Stimulated activated CD4-positive, alpha-beta T cell treated with anti-CD3 and anti-CD28 coated beads, Interleukin-2, amount 100 ng/mL, for 24 hours (primary cell): ENCODE results near the gene PSMB3.

Experiments
- DNase-seq, 2 donors: peaks; one replicate each; pipeline ENCODE4 v3.0.0-alpha.2; 2020

The PSMB3 gene

DNA sequence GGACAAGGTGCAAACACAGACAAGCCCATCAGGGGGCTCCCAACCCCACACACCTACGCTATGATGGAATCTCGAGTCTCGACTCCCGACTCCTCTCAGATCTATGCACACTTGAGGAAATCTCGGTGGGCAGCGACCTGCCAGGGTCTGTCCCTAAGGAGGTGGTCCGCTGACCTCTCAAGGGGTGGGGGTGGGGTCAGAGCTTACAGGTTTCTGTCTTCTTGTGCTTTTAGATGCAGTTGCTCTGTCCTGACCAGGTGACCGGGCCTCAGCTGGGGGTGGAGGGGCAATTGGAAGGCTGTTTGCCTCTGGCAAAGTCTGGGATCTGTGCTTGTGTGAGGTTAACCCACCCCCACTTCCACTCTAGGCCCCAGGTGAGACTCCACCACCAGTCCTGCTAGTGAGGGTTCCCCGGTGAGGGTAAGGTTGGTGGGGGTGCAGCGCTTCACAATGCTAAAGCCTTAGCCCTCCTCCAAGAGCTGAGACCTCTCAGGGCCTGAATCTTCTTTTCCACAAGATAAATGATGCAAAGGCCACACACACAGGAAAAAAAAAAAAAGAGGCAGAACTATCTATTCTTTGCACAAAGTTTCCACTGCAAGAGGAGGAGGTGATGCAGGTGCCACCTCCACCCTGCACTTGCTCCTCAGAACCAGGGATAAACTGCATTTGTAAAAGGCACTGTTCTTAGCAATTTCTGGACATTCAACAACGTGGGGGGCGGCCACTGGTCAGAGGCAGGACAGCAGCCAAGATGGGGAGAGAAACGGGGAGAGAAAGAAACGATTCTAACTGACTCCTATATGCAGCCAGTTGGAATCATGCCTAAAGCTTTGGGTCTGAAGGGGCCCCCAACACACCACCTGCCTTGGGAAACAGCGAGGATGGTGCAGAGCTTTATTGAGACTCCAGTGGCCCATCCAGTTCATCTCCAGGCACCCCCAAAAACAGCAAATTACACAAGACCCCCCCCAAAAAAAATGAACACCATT, 18.3 kb upstream of the PSMB3 start:
- peak in 1 of 2 donors; percentile 34 for DNase-seq

DNA sequence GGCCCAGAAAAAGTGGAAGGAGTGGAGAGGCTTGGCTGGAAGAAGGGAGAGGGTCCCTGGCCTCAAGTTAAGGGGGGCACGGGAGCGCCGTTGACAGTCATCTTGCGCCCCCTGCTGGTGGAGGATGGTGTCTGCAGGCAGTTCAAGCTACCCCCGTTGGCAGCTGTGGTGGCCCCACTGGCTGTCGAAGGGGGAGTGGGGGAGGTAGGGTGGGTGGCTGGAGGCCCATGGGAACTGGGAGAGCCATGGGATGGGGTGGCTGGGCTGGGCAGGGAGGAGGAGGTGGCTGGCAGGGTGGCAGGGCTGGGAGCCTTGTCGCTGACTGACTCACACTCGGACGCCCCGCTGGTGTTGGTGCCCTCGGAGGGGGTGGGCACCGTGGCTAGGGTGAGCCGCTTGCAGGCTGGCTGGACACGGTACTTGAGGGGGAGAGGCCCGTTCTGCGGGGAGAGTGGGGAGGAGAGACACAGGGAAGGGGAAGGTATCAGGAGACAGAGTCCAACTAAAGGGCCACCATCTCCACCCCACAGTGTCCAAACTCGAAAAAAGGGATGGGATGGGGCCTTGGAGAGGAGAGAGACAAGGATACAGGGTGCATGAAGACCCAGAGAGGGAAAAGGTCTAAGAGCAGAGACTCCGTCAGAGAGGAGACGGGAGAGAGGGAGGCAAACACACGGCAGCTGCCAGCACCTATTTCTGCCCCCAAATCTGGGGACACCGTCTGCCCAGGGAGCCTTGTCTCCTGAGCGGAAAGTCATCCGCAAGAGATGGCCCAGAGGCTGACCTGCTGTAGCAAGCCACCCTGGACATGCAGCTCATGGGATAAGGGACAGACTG, 17.2 kb upstream of the PSMB3 start:
- DNase-seq, result peak; percentile 81 to 86

DNA sequence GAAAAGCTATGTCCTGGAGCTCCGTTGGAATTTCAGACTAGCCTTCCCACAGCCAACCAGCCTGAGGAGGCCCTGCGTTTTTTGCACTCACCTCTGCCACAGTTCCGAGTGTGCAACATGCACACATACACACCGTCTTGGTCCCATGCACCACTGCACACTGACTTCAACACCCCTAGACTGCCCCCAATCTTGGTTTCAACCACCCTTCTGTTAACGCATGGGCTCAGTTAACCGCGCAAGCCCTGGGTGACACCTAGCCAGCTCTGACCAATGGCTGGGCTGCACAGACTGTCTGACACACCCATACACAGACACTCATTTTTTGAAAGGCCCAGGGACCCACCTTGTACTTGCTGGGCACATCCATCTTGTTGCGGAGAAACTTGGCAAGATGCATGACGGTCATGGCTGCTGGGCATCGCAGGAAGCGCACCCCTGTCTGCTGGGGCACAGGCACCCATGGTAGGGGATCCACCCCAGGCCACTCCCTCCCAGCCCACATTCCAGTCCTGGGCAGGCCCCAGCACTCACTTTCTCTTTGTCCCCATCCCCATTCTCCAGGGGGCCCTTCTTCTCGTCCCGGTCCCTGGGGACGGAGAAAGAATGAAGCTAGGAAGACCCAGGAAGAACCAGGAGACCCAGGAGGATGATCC, 14.4 kb upstream of the PSMB3 start:
- no peak for DNase-seq

DNA sequence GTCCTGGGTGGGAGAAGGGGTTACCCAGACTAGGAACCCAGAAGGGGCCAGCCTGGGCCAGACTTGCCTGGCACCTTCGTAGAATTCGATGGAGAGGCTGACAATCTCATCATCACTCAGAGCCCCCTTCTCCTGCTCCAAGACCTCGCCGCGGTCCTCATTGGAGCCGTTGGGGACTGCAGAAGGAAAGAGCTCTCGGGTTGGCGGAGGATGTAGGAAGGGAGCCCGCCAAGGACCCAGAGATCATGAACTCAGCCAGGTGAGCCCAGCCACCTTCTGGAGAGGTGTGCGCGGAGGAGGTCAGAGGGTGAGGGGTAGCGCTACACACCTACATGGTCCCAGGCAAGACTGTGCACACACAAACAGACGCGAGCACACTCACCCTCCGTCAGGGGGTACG, 13.9 kb upstream of the PSMB3 start:
- no peak for DNase-seq

DNA sequence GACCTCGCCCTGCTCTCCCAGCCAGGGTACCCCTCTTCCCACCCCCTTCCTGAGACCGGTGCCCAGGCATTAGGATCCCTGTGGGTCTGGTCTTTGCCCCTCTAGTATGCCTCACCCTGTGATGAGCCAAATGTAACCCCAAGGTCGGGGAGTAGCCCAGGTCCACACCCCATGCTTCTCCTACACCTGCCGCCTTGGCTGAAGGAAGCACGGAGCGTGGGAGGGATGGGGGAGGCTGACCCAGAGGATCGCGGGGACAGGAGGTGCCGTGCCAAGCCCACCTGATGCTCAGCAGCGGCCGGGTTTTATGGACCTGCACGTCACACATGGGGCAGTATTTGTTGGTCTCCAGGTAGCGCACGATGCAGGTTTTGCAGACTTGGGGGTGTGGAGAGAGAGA, 13.2 kb upstream of the PSMB3 start:
- DNase-seq, result no peak

DNA sequence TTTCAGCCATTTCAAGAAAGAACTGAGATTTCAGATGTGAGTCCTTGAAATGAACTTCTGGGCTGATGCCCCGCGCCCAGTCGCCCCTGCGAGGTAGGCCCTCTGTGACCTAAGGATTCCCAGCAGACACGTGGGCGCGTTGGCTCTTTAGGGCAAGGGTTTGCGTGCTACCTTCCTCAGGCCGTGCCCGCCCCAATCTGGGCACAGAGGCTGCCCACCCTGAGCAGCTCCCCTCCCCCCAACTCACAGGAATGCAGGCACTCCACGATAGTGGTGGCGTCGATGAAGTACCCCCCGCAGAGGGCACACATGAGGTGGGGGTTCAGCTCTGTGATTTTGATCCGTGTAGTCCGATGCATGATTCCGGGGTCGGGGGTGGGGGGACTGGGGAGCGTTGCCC, 12.5 kb upstream of the PSMB3 start:
- DNase-seq, result no peak

DNA sequence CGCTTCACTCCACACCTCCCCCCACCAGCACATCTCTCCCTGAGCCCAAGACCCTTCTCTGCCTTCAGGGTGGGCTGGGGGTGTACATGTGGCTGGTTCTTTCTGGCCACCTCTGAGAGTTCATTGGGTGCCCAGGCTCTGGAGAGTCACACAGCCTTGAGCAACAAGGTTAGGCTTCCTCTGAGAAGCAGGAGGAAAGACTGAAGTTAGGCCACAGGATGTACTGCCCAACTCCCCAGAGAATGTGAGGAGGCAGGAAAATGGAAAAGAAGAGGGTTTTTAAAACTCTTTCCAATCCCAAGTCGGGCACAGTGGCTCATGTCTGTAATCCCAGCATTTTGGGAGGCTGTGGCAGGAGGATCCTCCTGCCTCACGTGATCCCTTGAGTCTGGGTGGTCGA, 11.7 kb upstream of the PSMB3 start:
- no peak for DNase-seq

DNA sequence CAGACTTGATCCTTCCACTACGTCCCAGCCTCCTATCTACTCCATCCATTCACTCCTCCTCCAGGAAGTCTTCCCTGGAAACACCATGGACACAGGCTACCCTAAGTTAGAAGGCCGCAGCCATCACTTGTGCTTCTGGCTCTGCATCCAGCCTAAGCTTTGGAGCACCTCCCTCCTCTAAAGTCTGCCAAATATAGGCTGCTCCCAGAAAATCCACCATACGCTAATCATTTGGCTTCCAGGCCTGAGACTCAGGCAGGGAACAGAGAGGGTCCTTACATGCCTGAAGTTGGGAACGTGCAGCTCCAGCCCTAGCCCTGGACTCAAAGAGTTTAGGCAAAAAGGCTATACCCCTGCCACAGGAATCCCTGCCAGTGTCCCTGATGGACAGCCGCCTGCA, 11.1 kb upstream of the PSMB3 start:
- DNase-seq, result no peak

DNA sequence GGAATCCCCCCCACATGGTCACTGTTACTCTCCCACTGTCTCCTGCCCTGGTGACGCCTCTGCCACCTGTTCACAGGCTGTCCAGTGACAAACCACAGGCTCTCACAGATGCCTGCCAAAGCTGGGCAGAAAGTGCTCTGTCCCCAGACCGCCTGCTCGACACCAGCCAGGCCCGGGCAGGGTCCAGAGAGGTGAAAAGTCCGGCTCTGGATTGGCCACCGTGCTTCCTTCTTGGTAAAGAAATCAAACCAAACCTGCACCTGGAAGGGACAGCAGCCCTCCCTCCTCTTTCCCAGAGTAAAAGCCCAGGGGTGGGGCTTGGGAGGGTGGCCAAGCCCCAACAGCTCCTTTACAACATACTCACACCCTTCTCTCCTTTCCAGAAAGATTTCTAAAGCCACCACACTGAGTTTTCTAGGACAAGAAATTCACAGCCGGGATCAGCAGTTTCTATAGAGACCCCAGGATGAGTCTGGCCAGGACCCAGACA, 10.6 kb upstream of the PSMB3 start:
- DNase-seq, result no peak

DNA sequence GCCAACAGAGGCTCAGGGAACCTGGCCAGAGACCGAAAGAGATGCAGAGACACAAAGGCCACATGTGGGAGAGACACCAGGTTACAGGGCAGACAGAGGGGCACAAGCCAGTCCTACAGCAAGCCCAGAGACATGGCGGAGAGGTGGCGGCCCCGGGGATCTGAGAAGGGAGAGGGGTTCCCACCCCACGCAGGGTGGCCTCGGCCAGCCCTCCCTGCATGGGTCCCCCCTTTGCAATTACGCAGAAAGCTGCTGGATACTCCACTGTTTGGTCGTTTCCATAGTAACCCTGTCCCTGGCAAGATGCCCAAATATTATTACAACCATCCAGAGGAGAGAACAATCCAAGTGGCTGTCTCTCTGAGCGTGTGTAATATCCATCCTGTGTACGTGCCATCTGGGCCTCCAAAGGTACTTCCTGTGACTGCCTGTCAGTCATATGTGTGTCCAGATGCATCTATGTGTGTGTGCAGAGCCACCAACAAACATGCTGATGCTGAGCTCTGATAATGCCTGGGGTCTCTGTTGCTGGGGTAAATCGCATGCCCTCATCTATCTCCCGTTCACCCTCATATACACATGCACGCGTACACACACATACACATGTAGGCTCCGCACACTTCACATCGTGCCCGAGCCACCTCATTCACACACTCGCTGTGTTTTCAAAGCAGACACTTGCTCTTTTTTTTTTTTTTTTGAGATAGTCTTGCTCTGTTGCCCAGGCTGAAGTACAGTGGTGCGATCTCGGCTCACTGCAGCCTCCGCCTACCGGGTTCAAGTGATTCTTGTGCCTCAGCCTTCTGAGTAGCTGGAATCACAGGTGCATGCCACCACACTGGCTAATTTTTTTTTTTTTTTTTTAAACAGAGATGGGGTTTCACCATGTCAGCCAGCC, 9.9 kb upstream of the PSMB3 start:
- DNase-seq, result no peak

DNA sequence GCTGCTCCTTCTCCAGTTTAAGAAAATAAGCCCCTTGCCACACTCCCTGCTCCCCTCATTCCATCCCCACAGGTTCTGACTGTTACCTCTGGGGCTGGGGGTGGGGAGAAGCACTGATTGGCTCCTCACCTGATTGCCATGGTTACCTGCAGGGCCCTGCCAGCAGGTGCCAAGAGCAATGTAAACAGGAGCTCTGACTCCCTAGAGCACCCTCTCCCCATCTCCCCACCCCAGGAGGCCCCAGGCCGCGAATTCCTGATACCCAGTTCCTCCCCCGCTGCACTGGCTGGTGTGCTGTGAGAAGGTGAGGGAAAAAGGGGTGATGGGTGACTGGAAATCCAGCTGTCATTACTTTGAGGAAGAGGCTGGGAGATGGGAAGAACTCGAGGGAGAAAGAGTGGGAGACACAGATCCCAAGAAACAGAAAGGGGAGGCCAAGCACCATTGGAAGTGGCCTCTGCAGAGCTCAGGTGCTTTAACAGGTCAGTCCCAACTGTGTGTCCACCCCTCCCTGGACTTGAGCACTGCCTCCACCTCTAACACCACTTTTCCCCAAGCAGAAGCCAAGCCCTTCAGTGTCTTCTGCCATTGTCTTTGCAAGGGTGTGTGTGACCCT, 8.9 kb upstream of the PSMB3 start:
- DNase-seq, result no peak

DNA sequence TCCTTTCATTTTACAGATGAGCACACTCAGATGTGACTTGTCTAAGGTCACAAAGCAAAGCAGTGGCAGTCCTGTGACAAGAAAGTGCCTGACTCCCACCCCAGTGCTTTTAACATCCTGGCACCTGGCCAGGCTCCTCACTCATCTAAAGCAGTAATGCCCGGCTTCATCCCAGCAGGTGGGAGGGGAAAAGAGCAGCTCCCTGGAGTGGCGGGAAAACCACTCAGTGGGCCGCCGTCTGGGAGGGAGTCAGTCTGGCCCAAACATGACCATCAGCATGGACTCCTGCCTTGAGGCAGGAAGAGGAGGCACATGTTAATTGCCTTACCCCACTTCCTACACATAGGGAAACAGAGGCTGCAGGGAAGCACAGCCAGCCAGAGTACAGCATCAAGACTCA, 7.0 kb upstream of the PSMB3 start:
- DNase-seq, result no peak

DNA sequence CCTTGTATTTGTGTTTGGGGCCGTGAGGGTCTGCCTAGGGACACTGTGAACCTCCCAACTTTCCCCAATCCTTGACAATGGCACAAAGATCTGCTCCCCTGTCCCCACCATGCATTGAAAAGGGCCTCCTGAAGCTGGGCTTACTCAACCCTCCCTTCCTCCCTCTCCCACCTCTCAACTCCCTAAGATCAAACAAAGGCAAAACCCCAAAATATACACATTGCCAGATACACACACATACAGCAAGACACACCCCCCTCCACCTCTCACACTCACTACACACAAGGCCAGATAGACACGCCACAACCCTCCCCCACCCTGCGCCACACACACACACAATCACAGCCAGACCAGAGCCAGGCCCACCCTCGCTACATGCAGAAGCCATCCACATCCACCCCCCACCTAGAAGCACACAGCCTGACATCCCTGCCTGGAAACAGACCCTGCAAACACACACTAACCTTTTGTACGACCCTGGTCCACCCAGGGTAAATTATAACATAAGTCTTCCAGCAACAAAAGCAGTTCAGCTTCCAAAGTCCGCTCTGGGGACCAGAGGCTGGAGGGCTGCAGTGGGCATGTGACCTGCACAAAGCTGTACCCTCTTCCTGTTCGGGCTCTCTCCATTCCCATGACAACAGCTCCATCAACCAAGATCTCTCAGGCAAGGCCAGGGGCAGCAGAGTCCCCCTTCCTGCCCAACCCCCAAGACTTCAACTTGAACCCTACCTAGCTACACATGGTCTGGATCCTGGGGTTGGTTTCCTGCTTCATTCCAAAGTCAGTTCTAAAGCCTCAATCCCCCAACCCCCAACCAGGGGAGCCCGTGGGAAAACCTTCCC, 6.3 kb upstream of the PSMB3 start:
- DNase-seq, result no peak

DNA sequence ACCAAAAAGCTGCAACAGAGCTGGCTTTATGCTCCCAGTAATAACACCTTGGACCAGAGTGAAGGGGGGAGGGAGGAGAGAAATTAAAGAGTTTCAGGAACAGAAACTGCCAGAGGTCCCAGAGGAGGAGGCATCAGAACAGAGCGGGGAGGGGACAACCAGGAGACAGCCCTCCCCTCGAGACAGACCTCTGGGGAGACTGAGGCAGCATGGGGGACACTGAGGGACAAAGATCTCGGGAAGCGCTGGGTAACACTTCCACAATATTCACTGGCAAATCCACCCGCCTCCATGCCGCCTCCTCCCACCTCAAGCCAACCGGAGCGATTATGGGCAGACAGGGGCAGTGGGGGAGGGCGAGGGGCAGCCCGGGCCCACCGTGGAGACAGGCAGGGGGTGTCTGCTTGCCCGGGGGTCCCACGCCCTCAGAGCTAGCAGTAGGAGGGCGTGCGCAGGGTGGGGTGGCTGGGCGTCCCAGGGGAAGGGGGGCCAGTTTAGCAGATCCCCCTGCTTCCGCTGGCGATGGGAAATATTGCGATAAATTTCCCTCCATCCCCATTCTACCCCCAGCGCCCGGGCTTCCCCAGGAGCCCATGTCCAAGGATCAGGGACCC, 5.6 kb upstream of the PSMB3 start:
- DNase-seq, result no peak

DNA sequence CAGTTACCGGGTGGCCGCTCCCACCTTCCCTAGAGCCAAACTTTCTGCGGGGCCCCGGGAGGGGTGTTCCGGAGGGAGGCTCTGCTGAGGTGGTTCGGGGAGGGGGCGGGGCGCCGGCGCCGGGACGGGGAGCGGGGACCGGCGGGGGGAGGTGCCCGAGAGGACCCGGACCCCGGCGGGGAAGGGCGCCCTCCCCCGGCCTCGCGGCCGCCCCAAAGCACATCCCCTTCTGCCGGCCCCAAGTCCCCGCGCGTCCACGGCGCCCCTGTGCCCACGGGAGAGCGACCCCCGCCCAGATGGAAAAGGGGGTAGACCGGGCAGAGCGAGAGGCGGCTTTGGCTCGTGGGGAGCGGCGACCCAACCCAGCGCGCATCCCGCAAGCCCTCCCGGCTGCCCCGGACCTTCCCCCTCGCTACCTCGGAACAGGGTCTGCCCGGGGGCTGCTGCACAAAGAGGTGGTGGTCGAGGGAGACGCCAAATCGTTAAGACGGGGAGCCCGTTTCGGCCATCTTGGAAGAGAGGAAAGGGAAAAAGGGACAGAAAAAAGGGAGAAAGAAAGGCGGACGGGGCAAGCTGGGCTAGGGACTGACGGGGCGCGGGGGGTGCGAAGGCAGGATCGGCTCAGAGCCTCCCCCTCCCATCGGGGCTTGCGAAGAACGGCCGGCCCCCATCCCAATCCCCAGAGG, 4.9 kb upstream of the PSMB3 start:
- peak in 1 of 2 donors; percentile 43 for DNase-seq

DNA sequence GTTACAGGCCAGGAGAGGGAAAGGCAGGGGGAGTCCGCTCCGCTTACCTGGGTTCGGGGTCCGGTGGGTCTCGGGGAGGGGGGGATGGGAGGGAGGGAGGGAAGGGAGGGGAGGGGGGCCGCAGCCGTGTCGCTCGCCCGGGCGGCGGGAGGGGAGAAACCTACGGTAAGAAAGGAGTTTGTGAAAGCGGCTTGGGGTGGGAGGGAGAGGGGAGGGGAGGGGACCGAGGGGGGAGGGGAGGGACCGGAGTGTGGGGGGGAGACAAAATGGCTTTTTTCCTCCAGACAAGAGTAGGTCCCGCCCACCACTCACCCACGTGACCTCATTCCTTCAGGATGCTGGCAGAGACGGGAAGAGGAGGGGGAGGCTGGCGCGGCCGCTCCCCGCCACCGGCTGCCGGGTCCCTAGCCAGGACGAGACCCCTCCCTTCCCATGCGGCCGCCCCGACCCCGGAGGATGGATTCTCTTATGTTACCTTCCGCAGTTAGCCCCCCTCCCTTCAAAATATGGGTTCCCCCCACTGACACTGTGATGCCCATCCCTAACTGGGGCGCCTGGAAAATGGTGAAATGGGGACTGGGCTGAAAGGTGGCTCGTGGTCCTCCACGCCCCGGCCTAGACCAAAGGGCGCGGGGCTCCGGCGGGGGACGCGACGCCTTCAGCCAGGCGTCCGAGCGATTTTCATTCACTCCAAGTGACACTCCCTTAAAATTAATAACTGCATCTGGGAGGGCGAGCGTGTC, 4.2 kb upstream of the PSMB3 start, which contains the start of gene PCGF2:
PCGF2 (minus strand) TSS at position 188 of the 743 bp plus-strand sequence. CDS start 7,934 bp downstream, outside the sequence.
- DNase-seq, result no peak

DNA sequence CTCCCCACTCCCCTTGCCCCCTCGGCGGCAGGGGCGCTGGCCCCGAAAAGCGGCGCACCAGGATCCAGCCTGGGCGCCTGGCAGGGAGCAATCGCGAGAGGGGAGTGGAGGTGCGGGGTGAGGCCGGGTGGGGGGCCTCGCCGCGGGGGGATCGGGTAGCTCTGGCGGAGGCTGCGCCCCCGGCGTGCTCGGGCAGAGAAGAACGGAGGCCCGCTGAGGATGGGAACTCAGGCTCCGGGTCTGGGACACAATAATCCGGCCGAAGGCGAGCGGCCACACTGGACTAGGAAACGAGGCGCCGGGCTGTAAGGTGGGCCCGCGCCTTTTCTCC, 3.7 kb upstream of the PSMB3 start:
- DNase-seq, result no peak

DNA sequence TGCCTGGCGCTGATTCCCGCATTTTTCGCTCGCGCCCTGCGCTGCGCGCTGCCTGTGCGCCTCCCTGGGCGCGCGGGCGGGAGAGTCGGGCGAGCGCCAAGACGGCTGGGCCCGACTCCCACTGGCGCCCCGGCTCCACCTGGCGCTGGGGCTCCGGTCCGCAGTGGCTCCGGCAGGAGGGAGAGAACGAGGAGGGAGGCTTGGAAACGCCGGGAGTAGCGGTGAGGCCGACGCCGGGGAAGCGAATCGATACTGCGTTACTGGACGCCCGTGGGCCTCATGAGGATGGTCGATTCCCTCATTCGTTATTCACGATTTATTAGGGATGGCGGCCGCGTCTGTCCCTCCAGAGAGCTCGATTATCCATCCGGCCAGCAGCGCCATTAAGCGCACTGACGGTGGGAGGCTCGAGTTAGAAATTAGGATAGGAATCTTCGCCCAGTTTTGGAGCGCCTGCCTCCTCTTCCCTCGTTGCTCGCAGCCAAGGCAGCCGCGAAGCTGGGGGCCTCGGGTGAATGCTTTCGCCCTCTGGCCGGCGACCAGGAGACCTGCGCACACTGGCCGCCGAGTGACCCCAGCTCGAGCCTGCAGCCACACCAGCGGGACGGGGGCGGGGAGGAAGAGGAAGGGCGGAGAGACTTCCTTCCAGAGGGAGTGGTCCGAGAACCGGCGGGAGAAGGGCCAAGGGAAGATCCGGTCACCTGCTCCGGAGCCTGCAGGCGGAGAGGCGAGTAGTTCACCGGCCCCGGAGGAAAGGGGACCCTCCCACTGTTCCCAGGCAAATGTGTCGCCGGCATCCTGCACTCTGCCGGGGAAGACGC, 3.1 kb upstream of the PSMB3 start:
- DNase-seq, result peak in 1 of 2 donors; percentile 29
